Coronary artery (tissue), 2 donors: ENCODE results near the gene CLDN25.

Source experiments
- DNase-seq: peaks from one replicate; pipeline ENCODE4 v3.0.0-alpha.2; 2017; ENCODE audit warnings: low spot score
- H3K27ac ChIP-seq, 2 donors: fragments of 200-600 bp; sonication (generic); one replicate each; pipeline ENCODE4 v1.5.1; 2016 to 2019
- H3K4me3 ChIP-seq: fragments of 200-600 bp; sonication (generic); 2 replicates; pipeline ENCODE4 v1.5.1; 2016; ENCODE audit warnings: mild to moderate bottlenecking, moderate library complexity
- TF ChIP-seq, protein P1 (sequence below): fragments of 200-600 bp; sonication (generic); IDR thresholded peaks from one replicate; pipeline ENCODE4 v1.5.1; 2019; ENCODE audit warnings: antibody characterized with exemption

The CLDN25 gene

DNA sequence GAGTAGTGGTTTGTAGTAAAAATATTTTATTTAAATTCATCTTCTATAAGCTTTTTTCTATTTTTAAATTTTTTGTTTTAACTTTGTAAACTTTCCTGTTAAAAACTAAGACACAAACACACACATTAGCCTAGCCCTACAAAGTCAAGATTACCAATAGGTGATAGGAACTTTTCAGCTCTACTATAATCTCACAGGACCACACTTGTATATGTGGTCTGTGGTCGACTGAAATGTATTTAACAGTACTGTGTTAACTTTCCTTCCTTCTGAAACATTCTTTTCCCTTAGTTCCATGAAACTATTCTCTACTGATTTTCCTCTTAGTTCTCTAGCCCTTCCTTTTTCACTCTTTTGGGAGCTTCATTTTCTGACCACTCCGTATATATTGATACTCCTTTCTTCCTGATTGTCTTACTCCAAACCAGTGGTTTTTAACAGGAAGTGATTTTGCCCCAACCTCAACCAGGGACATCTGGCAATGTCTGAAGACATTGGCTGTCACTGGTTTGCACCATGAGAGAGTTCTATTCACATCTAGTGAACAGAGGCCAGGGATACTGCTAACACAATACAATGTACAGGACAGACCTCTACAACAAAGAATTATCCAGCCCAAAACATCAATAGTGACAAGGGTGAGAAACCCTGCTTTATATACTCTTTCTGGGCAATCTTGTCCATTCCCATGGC lies 14.9 kb upstream of the CLDN25 start:
- TF ChIP-seq, protein P1, sequence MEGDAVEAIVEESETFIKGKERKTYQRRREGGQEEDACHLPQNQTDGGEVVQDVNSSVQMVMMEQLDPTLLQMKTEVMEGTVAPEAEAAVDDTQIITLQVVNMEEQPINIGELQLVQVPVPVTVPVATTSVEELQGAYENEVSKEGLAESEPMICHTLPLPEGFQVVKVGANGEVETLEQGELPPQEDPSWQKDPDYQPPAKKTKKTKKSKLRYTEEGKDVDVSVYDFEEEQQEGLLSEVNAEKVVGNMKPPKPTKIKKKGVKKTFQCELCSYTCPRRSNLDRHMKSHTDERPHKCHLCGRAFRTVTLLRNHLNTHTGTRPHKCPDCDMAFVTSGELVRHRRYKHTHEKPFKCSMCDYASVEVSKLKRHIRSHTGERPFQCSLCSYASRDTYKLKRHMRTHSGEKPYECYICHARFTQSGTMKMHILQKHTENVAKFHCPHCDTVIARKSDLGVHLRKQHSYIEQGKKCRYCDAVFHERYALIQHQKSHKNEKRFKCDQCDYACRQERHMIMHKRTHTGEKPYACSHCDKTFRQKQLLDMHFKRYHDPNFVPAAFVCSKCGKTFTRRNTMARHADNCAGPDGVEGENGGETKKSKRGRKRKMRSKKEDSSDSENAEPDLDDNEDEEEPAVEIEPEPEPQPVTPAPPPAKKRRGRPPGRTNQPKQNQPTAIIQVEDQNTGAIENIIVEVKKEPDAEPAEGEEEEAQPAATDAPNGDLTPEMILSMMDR, result no peak
- no peak overlapping the region for H3K4me3 ChIP-seq
- no peak overlapping the region for H3K27ac ChIP-seq
- no peak for DNase-seq

- TF ChIP-seq, protein P1, result no peak
- DNase-seq, result no peak
- Histone ChIP-seq H3K27ac (no peak overlapping the region), H3K4me3 (no peak overlapping the region)
These were observed 7.6 kb upstream of the CLDN25 start for GRCh38 chr11:113771964-113772363.

DNA sequence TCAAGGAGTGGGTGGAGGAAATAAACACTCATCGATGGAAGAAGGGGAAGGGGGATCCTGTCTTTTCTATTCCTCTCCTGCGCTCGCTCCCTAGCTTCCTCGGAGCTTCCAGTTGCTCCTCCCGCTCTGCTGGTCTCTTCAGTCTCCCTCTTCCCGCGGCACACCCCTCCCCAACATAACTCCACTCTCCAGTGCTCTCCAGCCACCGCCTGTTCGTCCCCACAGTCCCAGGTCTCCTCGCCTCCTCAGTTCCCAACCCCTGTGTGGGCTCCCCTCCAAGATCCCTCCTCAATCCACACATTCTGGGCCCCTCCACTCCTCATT lies 6.5 kb upstream of the CLDN25 start:
- DNase-seq, result no peak
- TF ChIP-seq, protein P1, result no peak

DNA sequence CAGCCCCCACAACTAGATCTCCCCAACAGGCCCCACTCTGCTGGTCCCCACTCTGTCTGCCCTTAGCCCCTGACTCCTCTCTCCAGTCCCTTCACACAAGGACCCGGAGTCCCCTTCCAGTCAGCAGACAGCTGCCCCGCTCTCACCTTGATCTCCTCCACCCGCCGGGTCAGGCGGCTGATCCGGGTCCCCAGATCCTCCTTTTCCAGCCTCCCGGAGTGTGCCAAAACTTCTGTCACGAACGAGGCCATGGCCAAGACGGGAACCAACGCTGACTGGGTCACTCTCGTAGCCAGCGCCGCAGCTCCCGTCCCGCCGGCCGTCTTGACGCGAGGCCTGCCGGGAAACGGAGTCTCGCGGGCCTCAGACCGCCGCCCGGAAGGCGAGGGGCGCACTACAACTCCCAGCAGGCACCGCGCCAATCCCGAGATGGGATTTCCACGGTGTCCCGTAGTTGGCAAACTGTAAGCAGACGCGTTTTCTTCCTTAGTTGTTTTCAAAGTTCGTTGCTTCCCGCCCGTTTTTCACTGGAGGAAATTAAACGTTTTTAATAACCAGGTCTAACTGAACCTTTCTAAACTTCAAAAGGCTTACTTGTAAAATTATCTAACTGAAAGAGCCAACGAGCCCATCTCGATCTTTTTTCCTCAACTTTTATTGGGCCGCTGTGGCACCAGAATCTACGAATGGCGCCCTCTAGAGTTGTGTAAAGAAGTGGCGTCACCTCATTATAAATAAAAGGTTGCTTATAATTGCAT lies 6.0 kb upstream of the CLDN25 start, which contains the start of gene ZW10:
Gene ZW10, minus strand, starts transcription at position 277 of the 758 bp plus-strand sequence. Its CDS starts 26 bp downstream, at position 251.
- DNase-seq, result peak; percentile 97
- TF ChIP-seq, protein P1, result peak; percentile 61
- Histone ChIP-seq H3K27ac (peak within 1 kb of the TSS; percentile 57 to 81), H3K4me3 (peak within 1 kb of the TSS; percentile 77)

More for the DNA sequence above, 6.5 kb upstream of the CLDN25 start:
- H3K4me3 ChIP-seq, result peak overlapping the region; percentile 77
- peak overlapping the region; percentile 57 to 81 for H3K27ac ChIP-seq

- no peak for DNase-seq
- Histone ChIP-seq H3K27ac (peak overlapping the region; percentile 57 to 81), H3K4me3 (peak overlapping the region; percentile 77)
- TF ChIP-seq, protein P1, result no peak
These were observed 5.5 kb upstream of the CLDN25 start for GRCh38 chr11:113774174-113774503.

- Histone ChIP-seq H3K4me3 (peak overlapping the region; percentile 53), H3K27ac (peak overlapping the region; percentile 68 to 83)
- TF ChIP-seq, protein P1, result no peak
- DNase-seq, result peak; percentile 79
These were observed 1.3 kb upstream of the CLDN25 start for GRCh38 chr11:113778111-113778910.
